RPMI8226 (cell line): ENCODE results near the gene PDIA5.

Source experiments
- DNase-seq: peaks from one replicate; pipeline ENCODE4 v3.0.0-alpha.2; 2015

The PDIA5 gene

DNA sequence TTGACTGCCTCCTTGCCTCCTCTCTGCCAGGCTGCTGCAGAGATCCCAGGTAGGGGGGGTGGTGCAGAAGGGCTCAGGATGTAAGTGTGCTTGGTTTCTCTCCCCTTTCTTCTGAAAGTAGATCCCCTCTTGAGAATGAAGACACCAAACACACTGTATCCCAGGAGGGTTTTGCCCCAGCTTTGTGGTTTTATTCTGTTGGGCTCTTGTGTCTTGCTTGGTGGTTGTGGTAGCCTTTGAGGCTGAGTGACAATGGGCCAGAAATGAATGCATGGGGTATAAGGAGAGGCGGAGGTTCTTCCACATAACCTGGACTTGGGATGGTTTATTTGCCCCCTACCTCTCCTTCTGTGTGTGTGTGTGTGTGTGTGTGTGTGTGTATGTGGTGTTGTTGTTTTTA, 5.7 kb downstream of the PDIA5 start:
- no peak for DNase-seq

GRCh38 chr3:123075359-123075758, 8.5 kb downstream of the PDIA5 start:
- no peak for DNase-seq

DNA sequence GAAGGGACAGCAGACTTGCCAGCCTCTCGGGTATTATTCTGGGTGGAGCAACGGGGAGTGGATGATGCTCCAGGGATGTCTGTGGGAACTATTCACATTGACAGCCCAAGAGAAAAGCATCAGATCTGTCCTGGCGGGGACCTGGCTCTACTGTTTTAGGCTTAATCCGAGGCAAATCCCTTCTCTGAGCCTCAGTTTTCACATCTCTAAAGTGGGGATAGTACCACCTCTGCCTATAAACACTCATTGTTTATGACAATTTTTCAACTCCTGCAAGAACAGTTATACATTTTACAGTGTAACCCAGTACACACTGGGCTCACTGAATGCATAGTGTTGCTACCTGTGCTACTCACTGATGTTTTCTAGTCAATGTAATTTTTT, 9.3 kb downstream of the PDIA5 start:
- DNase-seq, result no peak

GRCh38 chr3:123076496-123077418, 9.9 kb downstream of the PDIA5 start:
- no peak for DNase-seq

DNA sequence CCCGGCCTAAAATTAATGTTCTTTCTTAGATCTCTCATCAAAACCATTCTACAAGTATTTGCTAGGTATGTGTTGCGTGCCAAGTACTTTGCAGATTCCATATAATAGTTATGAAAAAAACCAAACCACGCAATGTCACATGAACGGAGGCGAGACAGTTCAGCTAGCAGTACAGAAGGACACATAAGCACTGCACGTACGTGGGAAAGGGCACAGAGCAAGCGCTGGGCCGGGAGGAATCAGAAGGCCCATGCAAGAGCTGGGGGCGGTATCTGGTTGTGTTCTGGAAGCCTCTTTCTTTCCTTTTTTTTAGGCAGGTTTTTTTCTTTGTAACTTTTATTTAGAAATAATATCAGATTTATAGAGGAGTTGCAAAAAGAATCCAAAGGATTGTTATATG, 11.3 kb downstream of the PDIA5 start:
- no peak for DNase-seq

GRCh38 chr3:123080864-123081562, 14.2 kb downstream of the PDIA5 start:
- no peak for DNase-seq

DNA sequence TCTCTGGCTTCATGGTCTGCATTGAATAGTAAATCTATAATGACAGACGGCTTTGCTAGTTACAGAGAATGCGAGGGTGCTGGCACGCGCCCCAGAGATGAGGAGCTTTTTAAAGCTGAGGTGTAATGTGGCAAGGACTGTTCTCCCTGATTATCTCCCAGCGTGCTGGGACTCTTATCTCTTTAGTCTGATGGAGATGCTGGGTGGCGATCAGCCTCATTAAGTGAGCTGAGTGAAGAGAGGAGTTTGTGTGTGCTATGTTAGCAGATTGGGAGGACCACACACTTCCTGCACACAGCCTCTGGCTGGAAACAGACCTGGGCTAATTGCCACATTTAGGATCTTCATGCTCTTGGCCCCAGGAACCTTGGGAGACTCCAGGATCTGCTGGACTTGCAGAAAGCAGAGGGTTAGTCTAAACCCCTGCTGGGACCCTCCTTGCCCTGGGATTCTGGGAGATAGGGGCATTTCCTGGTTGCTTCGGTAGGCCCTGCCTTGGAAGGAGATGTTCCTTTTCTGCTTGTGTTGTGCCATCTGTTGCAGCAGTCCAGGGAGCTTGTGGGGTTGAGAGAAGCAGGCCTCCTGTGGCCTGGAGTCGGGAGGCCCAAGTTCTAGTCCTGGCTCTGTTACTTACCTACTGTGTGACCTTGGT, 15.0 kb downstream of the PDIA5 start:
- no peak for DNase-seq

DNA sequence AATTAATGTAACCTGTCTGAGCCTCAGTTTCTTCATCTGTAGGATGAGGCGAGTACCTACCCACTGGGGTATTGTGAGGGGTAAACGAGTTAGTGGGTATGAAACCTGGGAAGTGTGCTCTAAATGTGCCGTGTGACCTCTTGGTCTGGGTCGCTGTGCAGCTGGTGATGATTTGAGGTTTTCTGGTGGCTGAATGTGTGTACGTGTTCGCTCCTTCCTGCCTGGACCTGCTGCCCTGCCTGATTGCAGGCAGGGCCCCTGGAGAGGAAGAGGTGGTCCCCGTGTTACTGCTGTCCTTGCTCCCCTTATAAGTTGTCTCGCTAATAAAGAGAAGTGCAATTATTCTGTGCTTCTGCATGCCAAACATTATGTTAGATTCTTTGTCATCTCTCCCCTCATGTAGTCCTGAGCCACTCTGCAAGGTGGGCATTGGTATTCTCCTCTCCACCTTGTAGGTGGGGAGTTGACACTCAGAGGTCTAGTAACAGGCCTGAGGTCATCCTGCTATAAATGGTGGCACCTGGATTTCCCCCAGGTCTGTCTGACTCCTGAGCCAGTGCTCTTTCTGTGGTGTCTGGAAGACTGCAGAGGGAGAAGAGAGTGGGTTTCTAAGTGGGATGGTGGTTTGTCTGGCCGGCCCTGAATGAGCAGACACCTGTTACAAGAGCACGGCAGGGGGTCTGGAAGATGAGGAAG, 15.7 kb downstream of the PDIA5 start:
- DNase-seq, result no peak

DNA sequence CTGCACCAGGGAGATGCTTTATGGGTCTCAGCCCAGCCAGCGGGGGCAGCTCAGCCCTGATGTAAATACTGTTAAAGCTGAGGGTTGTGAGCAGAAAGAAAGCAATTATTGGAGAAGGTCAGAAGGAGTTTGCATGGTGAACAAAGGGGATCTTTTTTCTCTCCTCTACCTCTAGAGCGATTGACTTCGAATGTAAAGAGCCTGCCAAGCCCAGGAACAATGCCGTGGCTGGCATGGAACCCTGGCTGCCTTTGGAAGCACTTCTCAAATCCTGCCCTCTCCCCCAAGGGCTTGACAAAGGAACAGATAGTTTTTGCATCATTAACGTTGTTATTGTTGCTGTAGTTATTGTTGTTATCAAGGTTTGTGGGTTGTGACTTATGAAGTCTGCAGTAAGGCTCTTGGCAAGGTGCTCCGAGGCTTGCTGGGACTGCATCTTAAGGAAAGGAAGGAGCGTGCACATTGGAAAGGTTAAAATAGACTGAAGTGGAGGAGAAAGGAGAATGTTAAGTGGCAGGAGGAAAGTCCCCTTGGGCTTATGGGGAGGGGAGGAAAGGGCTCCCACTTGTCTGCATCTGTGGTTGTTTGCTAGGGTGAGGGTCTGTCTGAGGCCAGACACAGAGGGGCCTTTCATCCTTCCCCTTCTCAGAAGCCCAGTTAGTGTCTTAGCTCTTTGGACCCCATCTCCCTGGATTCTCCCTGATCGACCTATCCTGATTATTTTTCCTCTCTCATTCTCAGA, 16.7 kb downstream of the PDIA5 start:
- no peak for DNase-seq

DNA sequence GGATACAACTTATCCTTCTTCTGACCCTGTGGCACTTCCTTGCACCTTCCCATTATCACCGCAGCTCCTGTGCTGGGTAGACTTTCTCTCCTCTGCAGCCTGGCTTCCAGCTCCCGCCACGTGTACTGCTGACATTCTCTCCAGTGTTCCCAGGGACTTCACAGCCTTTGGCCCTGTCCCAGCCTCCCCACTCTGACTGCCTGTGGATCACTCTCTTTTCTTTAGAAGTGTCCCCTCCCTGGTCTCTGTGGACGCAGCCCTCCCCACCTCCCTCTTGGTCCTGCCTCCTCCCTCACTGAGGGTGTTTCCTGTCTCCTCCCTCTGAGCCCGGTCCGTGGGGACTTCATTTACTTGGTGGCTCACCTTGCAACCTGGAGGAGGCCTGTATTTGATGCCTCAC, 17.4 kb downstream of the PDIA5 start:
- DNase-seq, result no peak

DNA sequence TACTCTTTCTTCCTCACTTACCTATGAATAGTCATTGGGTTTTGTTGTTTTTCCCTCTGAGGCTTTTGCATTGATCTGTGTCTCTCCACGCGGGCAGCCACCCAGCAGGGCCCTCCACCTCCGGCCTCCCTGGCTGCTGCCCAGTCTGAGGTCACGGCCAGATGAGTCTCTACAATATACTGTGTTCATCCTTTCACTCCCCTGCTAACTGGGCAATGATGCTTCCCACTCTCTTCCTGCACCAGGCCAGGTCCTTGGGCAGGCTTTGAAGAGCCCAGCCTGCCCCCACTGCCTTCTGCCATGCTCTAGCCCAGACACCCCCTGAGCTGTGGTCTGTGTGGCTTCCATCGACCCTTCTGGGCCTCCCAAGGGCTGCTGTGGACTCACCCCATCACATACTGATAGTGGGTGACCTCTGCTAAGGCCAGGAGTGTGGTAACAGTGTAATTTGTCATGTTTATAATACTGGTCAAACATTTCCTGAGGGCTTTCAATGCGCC, 18.0 kb downstream of the PDIA5 start:
- DNase-seq, result no peak

GRCh38 chr3:123085293-123085931, 18.6 kb downstream of the PDIA5 start:
- no peak for DNase-seq

- DNase-seq, result no peak
Measured at GRCh38 chr3:123085932-123086627, 19.3 kb downstream of the PDIA5 start.

- DNase-seq, result no peak
Measured at GRCh38 chr3:123088387-123088786, 21.6 kb downstream of the PDIA5 start.

- DNase-seq, result no peak
Measured at GRCh38 chr3:123089611-123090331, 22.9 kb downstream of the PDIA5 start.

DNA sequence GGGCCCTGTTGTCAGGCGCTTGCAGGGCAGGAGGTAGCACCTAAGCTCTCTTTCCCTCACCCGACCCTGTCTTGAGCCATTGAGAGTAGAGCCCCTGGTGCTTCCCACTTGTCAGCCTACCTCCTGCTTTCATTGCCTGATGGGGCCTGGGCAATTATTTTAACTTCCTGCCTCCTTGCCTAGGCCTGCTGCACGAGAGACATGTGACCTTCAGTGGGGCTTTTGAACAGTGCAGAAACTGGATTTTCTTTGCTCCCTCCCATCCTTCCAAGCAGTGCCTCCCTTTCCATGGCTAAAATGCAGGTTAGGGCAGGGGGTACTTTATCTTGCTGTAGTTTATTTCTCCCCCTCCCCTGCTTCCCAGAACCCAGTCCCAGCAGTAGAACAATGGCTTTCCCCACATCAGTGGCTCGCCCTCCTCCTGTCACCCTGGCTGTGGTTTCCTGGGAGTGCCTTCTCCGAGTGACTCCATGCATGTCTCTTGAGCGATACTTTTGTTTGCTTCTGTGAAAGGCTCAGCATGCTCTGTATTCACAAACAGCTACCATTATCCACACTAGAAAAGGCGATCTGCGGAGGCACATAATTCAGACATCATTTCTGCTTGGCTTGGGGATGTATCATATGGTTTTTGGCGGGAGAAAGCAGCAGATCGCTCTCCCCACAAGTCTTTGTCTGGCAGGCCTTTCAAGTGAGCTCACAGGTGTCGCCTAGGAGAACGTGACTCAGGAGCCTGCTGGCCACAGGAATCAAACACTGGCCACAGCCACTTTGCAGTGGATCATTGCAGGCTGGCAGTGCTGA, 24.1 kb downstream of the PDIA5 start:
- DNase-seq, result no peak

DNA sequence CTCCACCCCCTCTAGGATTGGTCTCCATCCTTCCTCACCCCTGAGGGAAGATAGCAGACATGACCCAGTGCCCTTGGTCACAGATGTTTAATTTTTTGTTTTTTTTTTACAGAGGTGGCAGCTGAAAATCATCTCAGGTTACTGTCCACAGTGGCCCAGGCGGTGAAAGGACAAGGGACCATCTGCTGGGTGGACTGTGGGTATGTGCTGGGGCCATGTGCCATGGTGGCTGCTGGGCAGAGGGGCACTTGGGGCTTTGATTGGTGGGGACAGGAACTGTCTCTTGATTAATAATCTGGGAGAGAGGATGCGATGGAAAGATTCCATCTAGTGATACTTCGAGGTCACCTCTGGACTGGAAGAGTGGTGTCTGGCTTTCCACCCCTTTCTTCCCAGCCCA, 25.4 kb downstream of the PDIA5 start:
- DNase-seq, result no peak

- DNase-seq, result no peak
Measured at GRCh38 chr3:123093696-123094095, 26.9 kb downstream of the PDIA5 start.

- DNase-seq, result no peak
Measured at GRCh38 chr3:123094516-123095313, 27.9 kb downstream of the PDIA5 start.
